Stimulated activated naive CD8-positive, alpha-beta T cell treated with anti-CD3 and anti-CD28 coated beads, Interleukin-15, Interleukin-2, amounts not matched to agents 100 ng/mL and 50 ng/mL, for 24 hours (primary cell): Measurements from ENCODE around the gene SLC29A3.

ENCODE experiments used
- H3K27ac Mint-ChIP-seq: one replicate; pipeline ENCODE4 v1.8.0; 2021; ENCODE audit warnings: mild to moderate bottlenecking, mixed read lengths
- H3K27me3 Mint-ChIP-seq: one replicate; pipeline ENCODE4 v1.8.0; 2021; ENCODE audit warnings: mixed read lengths
- H3K36me3 Mint-ChIP-seq: one replicate; pipeline ENCODE4 v1.8.0; 2021; ENCODE audit warnings: low read depth, mixed read lengths
- H3K4me1 Mint-ChIP-seq: one replicate; pipeline ENCODE4 v1.8.0; 2021; ENCODE audit warnings: low read depth, mixed read lengths
- H3K4me3 Mint-ChIP-seq: one replicate; pipeline ENCODE4 v1.8.0; 2021; ENCODE audit warnings: mild to moderate bottlenecking, mixed read lengths
- H3K9me3 Mint-ChIP-seq: one replicate; pipeline ENCODE4 v1.8.0; 2021; ENCODE audit warnings: mixed read lengths

SLC29A3 gene

DNA sequence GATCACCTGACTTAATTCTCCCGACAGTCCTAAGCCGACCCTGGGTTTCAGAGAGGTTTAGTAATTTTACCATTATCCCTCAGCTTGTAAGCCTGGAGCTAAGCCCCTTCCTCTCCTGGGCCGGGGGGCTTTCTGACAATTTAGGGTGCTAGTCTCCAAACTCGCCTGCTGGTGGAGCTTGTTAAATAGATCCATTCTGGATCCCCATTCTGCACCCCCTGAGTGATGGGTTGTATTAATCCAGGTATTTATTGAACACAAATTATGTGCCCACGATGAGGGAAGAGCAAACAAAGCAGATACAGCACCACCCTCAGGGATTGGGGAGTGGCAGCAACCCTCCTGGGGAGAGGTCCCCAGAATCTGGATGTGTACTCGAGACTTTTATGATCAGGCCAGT lies 1.3 kb upstream of the SLC29A3 start:
- peaks cover under 1% of the 10 kb centered on the region for H3K36me3 Mint-ChIP-seq
- H3K4me3 Mint-ChIP-seq, result peak overlapping the region; percentile 35
- peaks cover 49% of the 10 kb centered on the region for H3K4me1 Mint-ChIP-seq
- no peaks in the 10 kb centered on the region for H3K9me3 Mint-ChIP-seq
- H3K27me3 Mint-ChIP-seq, result peaks cover 9% of the 10 kb centered on the region
- peak overlapping the region; percentile 16 for H3K27ac Mint-ChIP-seq

DNA sequence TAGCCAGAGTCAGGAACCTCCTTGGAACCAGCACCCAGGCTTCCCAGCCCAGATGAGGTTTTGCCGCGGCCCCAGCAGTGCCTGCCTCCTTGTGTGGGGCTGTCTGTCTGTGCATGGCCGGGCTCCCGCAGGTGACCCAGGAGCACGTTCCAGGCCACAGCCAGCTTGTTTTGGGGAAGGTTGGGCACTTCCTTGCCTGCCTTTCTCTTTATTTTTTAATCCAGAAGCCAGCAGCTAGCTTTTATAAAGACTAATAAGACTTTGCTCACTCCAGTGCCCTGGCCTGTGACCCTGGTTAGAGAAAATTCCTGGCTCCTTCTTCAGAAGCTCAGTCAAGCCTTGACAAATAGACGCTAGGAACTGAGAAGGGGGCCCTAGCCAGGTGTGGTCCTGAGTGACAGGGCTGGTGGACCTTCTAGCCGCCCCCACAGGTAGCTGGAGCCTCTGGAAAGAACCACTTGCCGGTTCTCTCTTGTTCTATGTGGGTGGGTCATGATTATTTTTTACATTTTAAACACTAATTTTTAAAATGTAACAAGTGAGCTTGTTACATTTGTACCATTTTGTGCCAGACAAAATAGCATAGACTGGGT lies 837 bp downstream of the SLC29A3 start:
- Mint-ChIP-seq H3K4me3 (peak overlapping the region; percentile 92), H3K27me3 (no peaks in the 10 kb centered on the region), H3K4me1 (peaks cover 53% of the 10 kb centered on the region), H3K36me3 (peaks cover 14% of the 10 kb centered on the region), H3K9me3 (no peaks in the 10 kb centered on the region), H3K27ac (peak overlapping the region; percentile 91)

DNA sequence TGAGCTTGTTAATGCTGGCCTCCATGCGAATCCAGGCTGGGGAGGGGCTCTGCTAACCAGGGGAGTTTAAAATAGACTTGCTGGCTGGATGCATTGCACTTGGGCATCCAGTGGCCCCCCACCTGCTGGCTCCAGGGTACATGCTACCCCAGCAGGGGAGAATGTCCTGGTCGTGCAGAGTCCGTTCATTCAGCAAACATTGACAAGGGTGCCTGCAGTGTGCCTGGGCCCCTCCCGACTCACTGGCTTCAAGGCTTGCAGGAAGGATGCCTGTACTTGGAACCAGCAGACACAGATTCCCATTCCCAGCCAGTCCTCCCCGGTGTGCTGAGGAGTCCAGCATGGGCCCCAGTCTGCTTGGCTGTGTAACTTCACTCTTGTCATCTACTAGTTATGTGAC lies 1.5 kb downstream of the SLC29A3 start:
- H3K27me3 Mint-ChIP-seq, result no peaks in the 10 kb centered on the region
- H3K36me3 Mint-ChIP-seq, result peaks cover 14% of the 10 kb centered on the region
- H3K4me3 Mint-ChIP-seq, result peak overlapping the region; percentile 92
- H3K27ac Mint-ChIP-seq, result no peak overlapping the region
- peaks cover 51% of the 10 kb centered on the region for H3K4me1 Mint-ChIP-seq
- no peaks in the 10 kb centered on the region for H3K9me3 Mint-ChIP-seq

DNA sequence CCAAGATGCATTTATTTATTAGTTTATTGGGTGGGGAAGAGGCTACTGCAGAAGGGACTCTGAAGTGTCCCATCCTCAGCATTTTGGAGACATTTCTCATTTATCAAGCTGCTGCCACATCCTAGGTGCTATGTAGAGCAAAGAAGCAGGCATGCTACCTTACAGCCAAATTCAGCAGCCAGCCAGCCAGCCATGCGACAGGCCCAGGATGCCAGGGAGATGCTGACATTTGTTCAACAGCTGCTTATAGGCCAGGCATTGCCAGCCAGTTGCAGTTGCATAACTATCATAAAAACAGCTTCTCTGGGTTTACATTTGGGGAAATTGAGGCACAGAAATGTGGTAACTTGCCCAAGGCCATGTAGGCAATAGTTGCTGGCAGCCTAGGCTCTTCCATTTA lies 2.3 kb downstream of the SLC29A3 start:
- peaks cover 14% of the 10 kb centered on the region for H3K36me3 Mint-ChIP-seq
- no peak overlapping the region for H3K4me3 Mint-ChIP-seq
- no peak overlapping the region for H3K27ac Mint-ChIP-seq
- no peaks in the 10 kb centered on the region for H3K27me3 Mint-ChIP-seq
- H3K4me1 Mint-ChIP-seq, result peaks cover 43% of the 10 kb centered on the region
- H3K9me3 Mint-ChIP-seq, result no peaks in the 10 kb centered on the region

DNA sequence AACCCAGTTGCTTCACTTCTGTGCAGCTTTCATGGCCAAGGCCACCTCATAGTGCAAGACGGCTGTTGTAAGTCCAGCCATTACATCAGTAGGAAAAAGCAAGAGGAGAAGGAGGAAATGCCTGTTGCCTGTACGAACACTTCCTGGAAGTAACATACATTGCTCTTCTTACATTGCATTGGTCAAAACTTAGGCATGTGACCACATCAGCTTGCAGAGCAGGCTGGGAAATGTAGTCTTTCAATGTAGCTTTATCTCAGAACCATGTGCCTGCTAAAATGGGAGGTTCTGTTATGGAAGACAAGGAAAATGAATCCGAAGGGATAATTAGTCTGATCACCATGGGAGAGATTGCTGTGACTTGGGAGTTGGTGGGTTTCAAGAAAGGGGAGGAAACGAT lies 4.3 kb downstream of the SLC29A3 start:
- H3K27me3 Mint-ChIP-seq, result no peaks in the 10 kb centered on the region
- H3K9me3 Mint-ChIP-seq, result no peaks in the 10 kb centered on the region
- peaks cover 29% of the 10 kb centered on the region for H3K4me1 Mint-ChIP-seq
- H3K36me3 Mint-ChIP-seq, result peaks cover 18% of the 10 kb centered on the region
- peak overlapping the region; percentile 59 for H3K27ac Mint-ChIP-seq
- H3K4me3 Mint-ChIP-seq, result no peak overlapping the region

DNA sequence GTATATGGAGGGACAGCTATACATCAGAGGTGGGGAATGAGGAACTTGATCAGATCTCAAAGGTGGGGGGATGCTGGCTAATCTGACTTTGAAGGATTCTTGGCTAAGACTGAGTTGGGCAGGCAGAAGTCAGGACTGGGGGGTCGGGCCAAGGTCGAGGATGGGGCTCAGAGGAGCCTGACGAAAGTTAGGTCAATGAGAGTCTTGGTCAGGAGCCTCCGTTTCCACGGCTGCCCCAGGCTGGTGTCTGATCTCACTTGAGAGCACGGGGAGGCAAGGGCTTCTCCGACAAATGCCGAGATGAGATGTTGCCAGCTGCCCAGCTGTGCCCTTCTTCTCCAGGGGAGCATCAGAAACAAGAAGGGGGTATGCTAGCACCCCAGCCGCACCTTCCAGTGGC lies 5.7 kb downstream of the SLC29A3 start:
- H3K27me3 Mint-ChIP-seq, result no peaks in the 10 kb centered on the region
- peaks cover 21% of the 10 kb centered on the region for H3K4me1 Mint-ChIP-seq
- H3K4me3 Mint-ChIP-seq, result no peak overlapping the region
- H3K9me3 Mint-ChIP-seq, result no peaks in the 10 kb centered on the region
- H3K27ac Mint-ChIP-seq, result peak overlapping the region; percentile 52
- H3K36me3 Mint-ChIP-seq, result peaks cover 18% of the 10 kb centered on the region

DNA sequence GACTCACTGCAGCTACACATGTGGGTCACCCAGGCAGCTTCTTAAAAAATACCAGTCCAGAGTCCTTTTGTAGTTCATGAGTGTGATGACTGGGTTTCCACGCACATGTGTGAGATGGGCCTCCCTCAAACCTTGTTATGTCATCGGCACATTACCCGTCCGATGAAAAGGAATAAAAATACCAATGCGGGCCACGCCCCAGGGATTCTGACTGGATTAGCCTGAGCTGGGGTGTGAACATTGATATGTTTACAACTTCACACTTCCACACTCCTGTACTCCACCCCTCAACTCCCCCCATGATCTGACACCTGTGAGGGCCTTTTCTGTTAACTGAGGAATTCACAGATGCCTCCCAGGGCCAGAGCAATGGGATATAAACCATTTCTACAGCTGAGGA lies 6.2 kb downstream of the SLC29A3 start:
- no peak overlapping the region for H3K27ac Mint-ChIP-seq
- peaks cover 16% of the 10 kb centered on the region for H3K4me1 Mint-ChIP-seq
- H3K9me3 Mint-ChIP-seq, result no peaks in the 10 kb centered on the region
- H3K36me3 Mint-ChIP-seq, result peaks cover 18% of the 10 kb centered on the region
- no peaks in the 10 kb centered on the region for H3K27me3 Mint-ChIP-seq
- no peak overlapping the region for H3K4me3 Mint-ChIP-seq

DNA sequence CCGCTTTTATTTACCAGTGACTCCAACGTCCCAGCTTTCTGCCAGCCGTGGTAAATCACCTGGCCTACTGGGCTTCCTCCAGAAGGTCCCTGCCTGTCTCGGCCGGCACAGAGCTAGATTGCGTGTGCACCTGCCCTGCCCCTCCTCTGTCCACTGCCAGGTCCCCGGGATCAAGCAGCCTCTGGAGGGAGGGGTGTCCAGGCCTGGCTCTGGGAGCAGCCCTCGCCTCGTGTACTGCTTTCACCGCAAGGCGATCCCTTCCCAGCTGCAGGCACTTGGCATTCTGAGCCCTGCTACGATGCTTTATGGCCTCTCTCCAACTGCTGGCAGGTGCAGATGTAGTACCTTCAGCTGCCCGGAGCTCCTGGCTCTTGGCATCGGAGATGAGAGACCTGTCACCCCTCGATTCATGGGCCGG lies 7.4 kb downstream of the SLC29A3 start:
- H3K27me3 Mint-ChIP-seq, result no peaks in the 10 kb centered on the region

DNA sequence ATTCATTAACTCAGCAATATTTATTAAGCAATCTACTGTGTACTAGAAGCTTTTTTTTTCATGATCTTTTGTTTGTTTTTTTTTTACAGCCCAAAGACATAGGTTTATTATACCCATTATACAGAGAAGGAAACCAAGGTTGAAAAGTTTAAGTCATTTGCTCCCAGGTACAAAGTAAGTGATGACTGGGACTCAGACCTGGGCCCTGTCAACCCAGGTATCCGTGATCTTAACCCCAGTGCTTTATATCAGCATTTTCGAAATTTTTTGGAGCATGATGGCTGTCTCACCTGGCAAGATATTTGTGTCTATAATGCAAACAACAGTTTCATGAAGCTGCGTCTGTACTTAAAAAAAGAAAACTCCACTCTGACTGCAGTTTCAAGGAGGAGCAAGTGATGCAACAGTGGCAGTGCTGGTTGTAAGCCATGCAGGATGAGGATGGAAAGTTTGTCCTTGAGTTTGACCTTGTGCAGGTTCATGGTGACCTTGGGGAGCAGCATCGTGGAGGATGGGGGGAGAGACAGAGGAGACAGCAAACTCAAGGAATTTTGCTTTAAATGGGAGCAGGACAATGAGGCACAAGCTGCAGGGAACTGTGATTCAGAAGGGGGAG lies 11.8 kb downstream of the SLC29A3 start:
- no peak overlapping the region for H3K27ac Mint-ChIP-seq
- H3K27me3 Mint-ChIP-seq, result no peaks in the 10 kb centered on the region

More for the DNA sequence above, 7.4 kb downstream of the SLC29A3 start:
- H3K4me3 Mint-ChIP-seq, result no peak overlapping the region
- no peak overlapping the region for H3K27ac Mint-ChIP-seq
- peaks cover 18% of the 10 kb centered on the region for H3K36me3 Mint-ChIP-seq
- H3K4me1 Mint-ChIP-seq, result peaks cover 9% of the 10 kb centered on the region
- no peaks in the 10 kb centered on the region for H3K9me3 Mint-ChIP-seq

DNA sequence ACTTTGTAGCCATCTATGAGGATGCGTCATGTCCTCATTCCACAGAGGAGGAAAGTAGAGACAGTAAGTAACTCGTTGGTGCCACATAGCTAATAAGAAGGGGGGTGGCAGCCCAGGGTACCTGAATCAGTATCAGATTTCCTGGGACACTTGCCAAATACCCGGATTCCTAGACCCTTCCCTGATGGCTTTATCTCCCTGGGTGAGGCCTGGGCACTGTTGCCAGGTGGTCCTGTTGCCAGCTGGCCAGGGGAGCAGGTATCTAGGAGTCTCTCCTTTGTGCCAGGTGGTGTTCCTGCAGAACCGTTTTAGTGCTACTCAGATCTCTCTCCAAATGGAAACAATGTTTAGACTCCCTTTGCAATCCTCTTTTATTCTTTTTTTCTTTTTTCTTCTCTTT lies 12.7 kb downstream of the SLC29A3 start:
- Mint-ChIP-seq H3K36me3 (peaks cover 10% of the 10 kb centered on the region), H3K9me3 (no peaks in the 10 kb centered on the region), H3K4me1 (no peaks in the 10 kb centered on the region), H3K4me3 (no peak overlapping the region), H3K27me3 (no peaks in the 10 kb centered on the region), H3K27ac (no peak overlapping the region)

More for the DNA sequence above, 11.8 kb downstream of the SLC29A3 start:
- no peak overlapping the region for H3K4me3 Mint-ChIP-seq
- no peaks in the 10 kb centered on the region for H3K9me3 Mint-ChIP-seq
- H3K36me3 Mint-ChIP-seq, result peaks cover 4% of the 10 kb centered on the region
- no peaks in the 10 kb centered on the region for H3K4me1 Mint-ChIP-seq

DNA sequence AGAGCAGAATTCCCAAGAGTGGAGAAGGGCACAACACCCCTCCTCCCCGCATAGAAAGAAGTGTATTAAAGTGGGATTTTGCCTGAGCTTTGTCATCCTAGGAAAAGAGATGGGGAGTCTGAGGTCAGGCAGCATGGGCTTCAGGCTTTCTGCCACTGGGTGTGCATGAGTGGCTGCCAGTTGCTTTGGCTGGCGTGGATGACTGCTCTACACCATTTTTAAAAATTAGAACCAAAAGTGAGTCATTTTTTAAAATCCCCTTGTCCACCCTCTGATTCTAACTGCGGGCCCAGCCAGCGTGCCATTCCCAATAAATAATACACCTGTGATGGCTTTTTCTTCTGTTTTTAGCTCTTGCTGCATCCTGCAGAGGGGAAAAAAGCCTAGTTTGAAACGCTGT lies 13.4 kb downstream of the SLC29A3 start:
- Mint-ChIP-seq H3K27me3 (no peaks in the 10 kb centered on the region), H3K36me3 (peaks cover 6% of the 10 kb centered on the region), H3K9me3 (no peaks in the 10 kb centered on the region), H3K4me1 (no peaks in the 10 kb centered on the region), H3K4me3 (no peak overlapping the region), H3K27ac (no peak overlapping the region)

DNA sequence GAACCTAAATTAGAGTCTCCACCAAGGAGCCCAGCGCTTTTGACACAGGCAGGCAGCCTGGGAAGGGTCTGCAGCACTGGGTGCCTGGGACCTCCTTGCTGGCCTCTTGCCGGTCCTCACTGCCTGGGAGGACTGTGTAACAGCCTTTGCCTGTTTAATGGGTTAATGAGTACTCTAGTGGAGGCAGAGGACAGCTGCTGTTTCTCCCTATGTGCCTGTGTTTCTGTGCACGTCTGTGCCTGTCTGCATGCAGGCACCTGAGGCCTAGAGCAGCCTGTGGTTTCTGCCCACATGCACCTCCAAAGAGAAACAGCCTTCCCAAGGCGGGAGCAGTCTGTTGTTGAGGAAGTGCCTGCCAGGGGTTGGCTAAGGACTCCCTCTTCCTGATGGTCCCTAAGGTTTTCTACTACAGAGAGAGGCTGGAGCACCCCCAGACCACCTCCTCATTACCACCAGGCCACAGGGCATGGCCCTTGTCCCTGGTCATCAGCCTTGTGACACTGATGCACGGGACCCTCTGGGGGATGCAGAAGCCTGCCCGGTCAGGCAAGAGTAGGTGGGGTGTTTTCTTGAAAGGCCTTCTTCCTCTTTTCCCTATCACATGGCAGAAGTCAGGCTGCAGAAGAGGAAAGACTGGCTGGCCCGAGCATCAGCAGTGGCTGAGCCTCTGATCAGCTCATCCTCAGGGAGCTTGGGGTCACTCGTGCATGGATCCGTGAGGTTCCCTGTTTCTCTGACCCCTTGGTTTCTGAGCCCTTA lies 14.2 kb downstream of the SLC29A3 start:
- peaks cover 6% of the 10 kb centered on the region for H3K36me3 Mint-ChIP-seq
- H3K9me3 Mint-ChIP-seq, result no peaks in the 10 kb centered on the region
- H3K27ac Mint-ChIP-seq, result no peak overlapping the region
- H3K27me3 Mint-ChIP-seq, result no peaks in the 10 kb centered on the region
- H3K4me1 Mint-ChIP-seq, result no peaks in the 10 kb centered on the region
- H3K4me3 Mint-ChIP-seq, result no peak overlapping the region

DNA sequence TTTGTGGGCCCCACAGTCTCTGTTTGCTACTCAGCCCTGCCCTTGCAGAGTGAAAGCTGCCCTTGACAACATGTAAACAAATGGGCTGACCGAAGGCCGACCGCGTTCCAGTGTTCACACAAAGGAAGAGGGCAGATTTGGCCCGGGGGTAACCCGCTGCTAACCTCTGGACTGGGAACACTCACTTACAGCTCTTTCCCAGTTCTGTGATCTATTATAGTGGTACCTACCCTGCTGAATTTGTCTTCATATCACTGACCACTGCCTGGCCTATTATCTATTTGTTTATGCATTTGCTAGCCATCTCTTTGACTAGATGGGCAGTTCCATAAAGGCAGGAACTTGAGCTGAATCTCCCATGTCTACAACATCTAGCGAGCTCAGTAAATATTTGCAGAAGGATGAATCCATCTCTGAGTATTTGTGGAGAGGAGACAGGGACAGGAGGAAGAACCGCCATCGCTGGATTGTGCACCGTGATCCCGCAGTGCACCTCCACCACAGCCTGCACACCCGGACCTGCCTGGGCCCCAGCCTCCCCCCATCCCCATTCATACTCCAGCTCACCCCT lies 15.2 kb downstream of the SLC29A3 start:
- Mint-ChIP-seq H3K27me3 (no peaks in the 10 kb centered on the region), H3K27ac (no peak overlapping the region), H3K4me3 (no peak overlapping the region), H3K36me3 (peaks cover 6% of the 10 kb centered on the region), H3K9me3 (no peaks in the 10 kb centered on the region), H3K4me1 (no peaks in the 10 kb centered on the region)

DNA sequence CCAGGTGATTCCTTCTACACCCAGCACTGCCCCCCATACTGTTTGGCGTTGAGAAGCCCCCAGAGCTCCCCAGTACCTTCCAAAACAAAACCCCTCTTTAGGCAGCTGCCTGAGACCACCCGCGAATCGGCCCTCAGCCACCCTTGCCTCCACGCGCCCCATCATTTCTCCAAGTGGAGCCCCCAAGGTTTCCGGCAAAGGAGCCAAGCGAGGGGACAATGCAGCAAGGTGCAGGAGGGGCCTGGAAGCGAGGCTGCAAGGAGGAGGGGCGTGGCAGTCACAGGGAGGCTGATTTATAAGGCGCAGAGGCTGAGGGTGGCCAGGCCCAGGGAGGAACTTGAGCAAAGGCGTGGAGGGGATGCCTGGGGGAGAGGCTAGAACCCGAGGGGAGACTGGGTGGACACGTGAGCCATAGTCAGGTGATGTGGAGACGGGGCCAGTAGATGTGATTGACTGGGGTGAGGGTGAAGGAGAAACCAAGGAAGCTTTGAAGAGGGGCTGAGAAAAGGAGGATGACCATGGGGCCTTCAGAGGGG lies 16.2 kb downstream of the SLC29A3 start:
- no peaks in the 10 kb centered on the region for H3K27me3 Mint-ChIP-seq
- H3K9me3 Mint-ChIP-seq, result no peaks in the 10 kb centered on the region
- H3K4me3 Mint-ChIP-seq, result no peak overlapping the region
- peak overlapping the region; percentile 16 for H3K27ac Mint-ChIP-seq
- peaks cover 6% of the 10 kb centered on the region for H3K36me3 Mint-ChIP-seq
- no peaks in the 10 kb centered on the region for H3K4me1 Mint-ChIP-seq

DNA sequence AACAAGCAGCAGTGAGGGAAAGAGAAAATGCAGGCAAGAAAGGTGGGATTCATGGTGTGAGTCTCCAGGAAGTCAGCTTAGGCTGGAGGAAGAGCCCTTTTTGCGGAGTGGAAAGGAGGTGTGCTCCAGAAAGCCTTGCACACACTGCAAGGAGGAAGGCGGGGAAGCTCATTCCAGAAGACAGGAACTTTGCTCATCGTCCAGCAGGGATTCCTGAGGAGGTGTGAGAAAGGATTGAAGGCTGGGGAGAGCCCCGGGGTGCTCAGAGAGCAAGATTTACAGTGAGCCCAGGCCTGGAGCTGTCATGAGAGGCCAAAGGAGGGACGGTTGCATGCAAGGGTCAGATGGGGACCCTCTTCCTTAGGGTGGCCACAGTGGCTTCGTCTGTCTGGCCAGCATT lies 17.6 kb downstream of the SLC29A3 start:
- Mint-ChIP-seq H3K9me3 (no peaks in the 10 kb centered on the region), H3K4me1 (no peaks in the 10 kb centered on the region), H3K4me3 (no peak overlapping the region), H3K27ac (no peak overlapping the region), H3K27me3 (no peaks in the 10 kb centered on the region), H3K36me3 (peaks cover 6% of the 10 kb centered on the region)
